Skeletal muscle cell (primary cell): ENCODE data around the gene BCAS3.

Experiments used
- DNase-seq: peaks from one replicate; pipeline ENCODE4 v3.0.0-alpha.2; 2010; ENCODE audit warnings: low read depth
- H3K4me3 ChIP-seq: 2 replicates; pipeline ENCODE4 v1.5.1; 2011; ENCODE audit warnings: low read depth, mild to moderate bottlenecking, control low read depth, low read length, moderate library complexity

BCAS3 gene

GRCh38 chr17:61411011-61411260 lies 733.3 kb downstream of the BCAS3 start:
- H3K4me3 ChIP-seq, result peak overlapping the region; percentile 61
- no peak for DNase-seq

GRCh38 chr17:61411261-61412142 lies 733.9 kb downstream of the BCAS3 start:
- H3K4me3 ChIP-seq, result peak overlapping the region; percentile 61
- no peak for DNase-seq

- no peak for DNase-seq
- peak overlapping the region; percentile 61 for H3K4me3 ChIP-seq
Observed at GRCh38 chr17:61412143-61412859, 734.6 kb downstream of the BCAS3 start.

GRCh38 chr17:61412860-61413660 lies 735.4 kb downstream of the BCAS3 start:
- DNase-seq, result no peak
- peak overlapping the region; percentile 61 for H3K4me3 ChIP-seq

- DNase-seq, result no peak
- H3K4me3 ChIP-seq, result no peak overlapping the region
Observed at GRCh38 chr17:61413661-61414126, 736.0 kb downstream of the BCAS3 start.

- DNase-seq, result no peak
Observed at GRCh38 chr17:61414141-61414935, 736.7 kb downstream of the BCAS3 start.

GRCh38 chr17:61414936-61415251 lies 737.2 kb downstream of the BCAS3 start:
- H3K4me3 ChIP-seq, result no peak overlapping the region
- no peak for DNase-seq

More at GRCh38 chr17:61414141-61414935, 736.7 kb downstream of the BCAS3 start:
- H3K4me3 ChIP-seq, result no peak overlapping the region

- DNase-seq, result no peak
- no peak overlapping the region for H3K4me3 ChIP-seq
Observed at GRCh38 chr17:61415374-61416210, 737.9 kb downstream of the BCAS3 start.

- DNase-seq, result no peak
- H3K4me3 ChIP-seq, result no peak overlapping the region
Observed at GRCh38 chr17:61416211-61416539, 738.5 kb downstream of the BCAS3 start.

- peak overlapping the region; percentile 12 for H3K4me3 ChIP-seq
- no peak for DNase-seq
Observed at GRCh38 chr17:61416540-61417363, 739.1 kb downstream of the BCAS3 start.

GRCh38 chr17:61418449-61418848 lies 740.8 kb downstream of the BCAS3 start:
- DNase-seq, result no peak
- H3K4me3 ChIP-seq, result no peak overlapping the region

GRCh38 chr17:61419496-61420046 lies 741.9 kb downstream of the BCAS3 start:
- DNase-seq, result no peak
- no peak overlapping the region for H3K4me3 ChIP-seq

GRCh38 chr17:61420052-61420451 lies 742.4 kb downstream of the BCAS3 start:
- no peak for DNase-seq
- no peak overlapping the region for H3K4me3 ChIP-seq

- no peak overlapping the region for H3K4me3 ChIP-seq
- no peak for DNase-seq
Observed at GRCh38 chr17:61420745-61421398, 743.2 kb downstream of the BCAS3 start.

- no peak overlapping the region for H3K4me3 ChIP-seq
- DNase-seq, result no peak
Observed at GRCh38 chr17:61421460-61421859, 743.8 kb downstream of the BCAS3 start.

- no peak overlapping the region for H3K4me3 ChIP-seq
- no peak for DNase-seq
Observed at GRCh38 chr17:61422116-61422799, 744.6 kb downstream of the BCAS3 start.

- no peak overlapping the region for H3K4me3 ChIP-seq
- DNase-seq, result no peak
Observed at GRCh38 chr17:61422869-61423268, 745.2 kb downstream of the BCAS3 start.
